HepG2 (cell line): ENCODE measurements around the gene DOC2A.
"Not testable (repeated sequence)": the region's sequence is repeated elsewhere in the genome, so short reads cannot be mapped to it uniquely, and the experiment has no call there.

Experiments used
- CAMTA2 ChIP-seq: sonication (generic); formaldehyde crosslinking; IDR thresholded peaks from 2 replicates; pipeline ENCODE4 v1.4.0; 2020; ENCODE audit warnings: mild to moderate bottlenecking, missing genetic modification reagents, borderline replicate concordance
- CTCF ChIP-seq: sonication (generic); formaldehyde crosslinking; IDR thresholded peaks from 2 replicates; pipeline ENCODE4 v1.5.0; 2020; ENCODE audit warnings: mild to moderate bottlenecking, missing genetic modification reagents, moderate library complexity
- FOXA1 ChIP-seq, 2 experiments: fragments of 450-650 bp in 1 of 2; sonication (generic) in 1 of 2; formaldehyde crosslinking in 1 of 2; IDR thresholded peaks; 2 replicates each; pipeline versions ENCODE4 v1.4.0 to v1.6.1; 2016 to 2020; ENCODE audit warnings: missing genetic modification reagents in 1 of 2
- KLF9 ChIP-seq: IDR thresholded peaks from 2 replicates; pipeline ENCODE4 v1.6.1; 2016; ENCODE audit warnings: low read depth
- MBD4 ChIP-seq: IDR thresholded peaks from 2 replicates; pipeline ENCODE4 v1.6.1; 2012; ENCODE audit warnings: low read length, inconsistent platforms, borderline replicate concordance
- PRDM10 ChIP-seq: sonication (generic); formaldehyde crosslinking; IDR thresholded peaks from 2 replicates; pipeline ENCODE4 v1.4.0; 2020; ENCODE audit warnings: low read depth, missing genetic modification reagents
- SP2 ChIP-seq: sonication (generic); formaldehyde crosslinking; IDR thresholded peaks from 2 replicates; pipeline ENCODE4 v1.5.1; 2020; ENCODE audit warnings: mild to moderate bottlenecking, missing genetic modification reagents
- ZBTB40 ChIP-seq, 2 experiments: fragments of 450-650 bp in 1 of 2; sonication (generic) in 1 of 2; formaldehyde crosslinking in 1 of 2; IDR thresholded peaks; 2 replicates each; pipeline versions ENCODE4 v1.6.1 to v1.8.0; 2016 to 2022; ENCODE audit warnings: antibody characterized with exemption in 1 of 2, mild to moderate bottlenecking in 1 of 2, missing genetic modification reagents in 1 of 2
- ZNF256 ChIP-seq: sonication (generic); formaldehyde crosslinking; conservative IDR thresholded peaks from 2 replicates; pipeline ENCODE4 v1.4.0; 2020; ENCODE audit warnings: missing genetic modification reagents
- ZNF280D ChIP-seq: sonication (generic); formaldehyde crosslinking; IDR thresholded peaks from 2 replicates; pipeline ENCODE4 v1.5.1; 2020; ENCODE audit warnings: mild to moderate bottlenecking, missing genetic modification reagents
- ZNF766 ChIP-seq: sonication (generic); formaldehyde crosslinking; IDR thresholded peaks from 2 replicates; pipeline ENCODE4 v1.5.0; 2020; ENCODE audit warnings: missing genetic modification reagents, borderline replicate concordance

- not testable (repeated sequence) for TF ChIP-seq MBD4; FOXA1 (IDR thresholded peaks at IDR 0.05); FOXA1 (CRISPR knock-in tag; IDR thresholded peaks at IDR 0.05); KLF9; ZNF256; CTCF (CRISPR knock-in tag); CAMTA2 (CRISPR knock-in tag); ZNF280D (CRISPR knock-in tag); SP2 (CRISPR knock-in tag); ZBTB40 (IDR thresholded peaks at IDR 0.05); ZBTB40 (CRISPR knock-in tag; IDR thresholded peaks at IDR 0.05); ZNF766 (CRISPR knock-in tag); PRDM10 (CRISPR knock-in tag)
These were observed 51.0 kb downstream of the DOC2A start for GRCh38 chr16:29959821-29960220.
